ENCODE results near the gene KIAA1217. TPM values are rescaled to one million over a fixed set of nuclear protein-coding genes. Genes with fewer than 3 reads are reported as not detected.

Gene KIAA1217
- polyA plus RNA-seq, 3 donors = not detected

DNA sequence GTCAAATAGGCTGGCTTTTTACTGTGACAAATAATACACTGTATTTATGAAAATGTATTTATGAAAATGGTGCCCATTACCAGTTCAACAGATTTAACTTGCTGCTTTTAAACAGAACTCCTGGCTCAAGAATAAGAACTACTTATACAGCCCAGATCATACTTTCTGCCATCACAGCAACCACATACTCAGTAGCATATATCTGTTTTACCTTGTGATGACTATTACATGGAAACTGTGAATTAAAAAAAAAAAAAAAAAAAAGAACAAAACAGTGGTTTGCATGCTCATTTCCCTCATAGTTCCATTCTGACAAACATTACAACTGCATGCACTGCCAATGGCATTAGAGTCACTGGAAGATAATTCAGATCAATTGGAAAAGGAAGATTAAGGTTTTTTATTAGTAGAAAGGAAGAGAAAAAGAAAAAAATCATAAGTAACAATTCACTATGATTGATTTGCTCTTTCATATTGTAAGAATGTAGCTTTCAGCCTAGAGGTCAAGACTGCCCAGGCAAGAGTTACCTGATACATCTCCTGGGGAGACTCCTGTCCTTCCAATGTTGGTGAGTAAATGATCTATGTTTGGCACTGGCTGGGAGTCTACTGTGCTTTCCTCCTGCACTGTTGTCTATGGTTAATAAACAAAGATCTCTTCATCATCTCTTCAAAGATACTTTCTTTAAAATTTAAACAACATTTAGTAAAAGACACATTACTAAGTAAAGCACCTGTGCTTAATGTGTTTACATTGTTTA is 381.9 kb downstream of the KIAA1217 start:
- Histone ChIP-seq H3K9ac (ENCODE audit: insufficient read depth, low read length, poor library complexity, severe bottlenecking) (no peak overlapping the region), H2AFZ (ENCODE audit: insufficient read depth, low read depth, low read length, poor library complexity, severe bottlenecking) (no peak overlapping the region), H3K4me1 (ENCODE audit: control insufficient read depth in 1 of 2, insufficient read depth in 2 of 2, low read length in 2 of 2) (no peaks in the 10 kb centered on the region), H3K4me3 (replicated peaks in 1 of 3; ENCODE audit: low read depth in 2 of 3, low read length in 3 of 3) (no peak overlapping the region), H3K79me2 (ENCODE audit: insufficient read depth, low read length) (no peaks in the 10 kb centered on the region), H3K9me3 (replicated peaks in 1 of 2; ENCODE audit: control insufficient read depth in 1 of 2, insufficient read depth in 1 of 2, low read length in 2 of 2) (no peaks in the 10 kb centered on the region), H3K27me3 (ENCODE audit: control insufficient read depth in 2 of 2, insufficient read depth in 2 of 2, low read length in 2 of 2) (no peaks in the 10 kb centered on the region), H4K20me1 (ENCODE audit: insufficient read depth, low read length) (no peaks in the 10 kb centered on the region), H3K4me2 (replicated peaks; ENCODE audit: extremely low read depth, low read length, poor library complexity, severe bottlenecking) (no peak overlapping the region), H3K27ac (ENCODE audit: low read depth in 1 of 2, low read length in 2 of 2) (no peak overlapping the region), H3K36me3 (replicated peaks in 1 of 2; ENCODE audit: control insufficient read depth in 1 of 2, insufficient read depth in 2 of 2, low read length in 2 of 2) (peaks cover 45 to 93% of the 10 kb centered on the region in 2 donors)
- TF ChIP-seq, protein P1, sequence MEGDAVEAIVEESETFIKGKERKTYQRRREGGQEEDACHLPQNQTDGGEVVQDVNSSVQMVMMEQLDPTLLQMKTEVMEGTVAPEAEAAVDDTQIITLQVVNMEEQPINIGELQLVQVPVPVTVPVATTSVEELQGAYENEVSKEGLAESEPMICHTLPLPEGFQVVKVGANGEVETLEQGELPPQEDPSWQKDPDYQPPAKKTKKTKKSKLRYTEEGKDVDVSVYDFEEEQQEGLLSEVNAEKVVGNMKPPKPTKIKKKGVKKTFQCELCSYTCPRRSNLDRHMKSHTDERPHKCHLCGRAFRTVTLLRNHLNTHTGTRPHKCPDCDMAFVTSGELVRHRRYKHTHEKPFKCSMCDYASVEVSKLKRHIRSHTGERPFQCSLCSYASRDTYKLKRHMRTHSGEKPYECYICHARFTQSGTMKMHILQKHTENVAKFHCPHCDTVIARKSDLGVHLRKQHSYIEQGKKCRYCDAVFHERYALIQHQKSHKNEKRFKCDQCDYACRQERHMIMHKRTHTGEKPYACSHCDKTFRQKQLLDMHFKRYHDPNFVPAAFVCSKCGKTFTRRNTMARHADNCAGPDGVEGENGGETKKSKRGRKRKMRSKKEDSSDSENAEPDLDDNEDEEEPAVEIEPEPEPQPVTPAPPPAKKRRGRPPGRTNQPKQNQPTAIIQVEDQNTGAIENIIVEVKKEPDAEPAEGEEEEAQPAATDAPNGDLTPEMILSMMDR (IDR thresholded peaks at IDR 0.05) = no peak
- intact Hi-C loops (cut with micrococcal nuclease) = no loop called here
- Mint-ChIP-seq H3K36me3 (peaks cover 80% of the 10 kb centered on the region in 2 donors), H3K4me3 (no peak overlapping the region), H3K27ac (peak overlapping the region in 1 of 7 donors; percentile 21), H3K9me3 (no peaks in the 10 kb centered on the region), H3K4me1 (no peaks in the 10 kb centered on the region), H3K27me3 (ENCODE audit: low read depth in 3 of 3) (no peaks in the 10 kb centered on the region)
- DNase-seq = no peak

GRCh38 chr10:24596217-24596930 is 387.4 kb downstream of the KIAA1217 start:
- Mint-ChIP-seq H3K27me3 (ENCODE audit: low read depth in 3 of 3) (no peaks in the 10 kb centered on the region), H3K4me3 (no peak overlapping the region), H3K4me1 (no peaks in the 10 kb centered on the region), H3K36me3 (peaks cover 72 to 76% of the 10 kb centered on the region in 2 donors), H3K9me3 (no peaks in the 10 kb centered on the region), H3K27ac (no peak overlapping the region)
- Histone ChIP-seq H3K9ac (ENCODE audit: insufficient read depth, low read length, poor library complexity, severe bottlenecking) (no peak overlapping the region), H4K20me1 (ENCODE audit: insufficient read depth, low read length) (no peaks in the 10 kb centered on the region), H3K27ac (ENCODE audit: low read depth in 1 of 2, low read length in 2 of 2) (no peak overlapping the region), H3K36me3 (replicated peaks in 1 of 2; ENCODE audit: control insufficient read depth in 1 of 2, insufficient read depth in 2 of 2, low read length in 2 of 2) (peaks cover 66 to 97% of the 10 kb centered on the region in 2 donors), H3K27me3 (ENCODE audit: control insufficient read depth in 2 of 2, insufficient read depth in 2 of 2, low read length in 2 of 2) (no peaks in the 10 kb centered on the region), H3K79me2 (ENCODE audit: insufficient read depth, low read length) (no peaks in the 10 kb centered on the region), H3K4me1 (ENCODE audit: control insufficient read depth in 1 of 2, insufficient read depth in 2 of 2, low read length in 2 of 2) (no peaks in the 10 kb centered on the region), H2AFZ (ENCODE audit: insufficient read depth, low read depth, low read length, poor library complexity, severe bottlenecking) (no peak overlapping the region), H3K4me3 (replicated peaks in 1 of 3; ENCODE audit: low read depth in 2 of 3, low read length in 3 of 3) (no peak overlapping the region), H3K9me3 (replicated peaks in 1 of 2; ENCODE audit: control insufficient read depth in 1 of 2, insufficient read depth in 1 of 2, low read length in 2 of 2) (no peaks in the 10 kb centered on the region), H3K4me2 (replicated peaks; ENCODE audit: extremely low read depth, low read length, poor library complexity, severe bottlenecking) (no peak overlapping the region)
- intact Hi-C loops (cut with micrococcal nuclease) = no loop called here
- 100% methylated on average over 3 of the region's 11 CpGs for WGBS (ENCODE audit: insufficient coverage)
- no peak for DNase-seq
- TF ChIP-seq, protein P1 (IDR thresholded peaks at IDR 0.05) = no peak
